ENCODE results near the gene SLC7A7.
"Not testable (repeated sequence)": the region's sequence is repeated elsewhere in the genome, so short reads cannot be mapped to it uniquely, and the experiment has no call there.

Gene SLC7A7

DNA sequence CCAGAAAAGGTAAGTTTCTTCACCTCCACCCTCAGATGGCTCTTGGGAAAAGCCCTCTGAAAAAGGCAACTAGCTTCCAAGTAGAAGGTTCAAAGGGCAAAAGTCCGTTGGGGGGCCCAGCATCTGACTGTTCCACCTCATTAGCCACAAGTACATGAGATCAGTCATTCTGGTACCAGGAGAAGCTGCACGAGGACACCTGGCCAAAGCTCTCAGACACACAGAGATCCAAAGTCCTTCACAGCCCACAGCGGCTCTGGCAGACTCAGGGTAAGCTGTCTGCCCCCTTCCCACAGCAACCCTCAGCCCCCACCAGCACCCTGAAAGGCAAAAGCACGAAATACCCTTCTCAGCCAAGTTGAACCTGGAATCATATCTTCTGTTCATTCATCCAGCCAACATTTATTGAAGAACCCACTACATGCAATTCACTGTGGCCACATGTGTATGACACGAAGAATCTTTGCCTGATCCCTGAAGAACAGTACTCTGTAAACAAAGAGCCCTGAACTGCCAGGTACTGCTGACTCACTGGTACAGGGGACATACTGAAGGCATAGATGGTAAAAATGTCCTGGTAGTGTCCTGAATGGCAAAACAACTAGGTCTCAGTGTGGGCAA lies 19.0 kb downstream of the SLC7A7 start:
- no peak overlapping the region for H3K4me3 ChIP-seq (ENCODE audit: low read depth, low read length)
- TF ChIP-seq, protein P1, sequence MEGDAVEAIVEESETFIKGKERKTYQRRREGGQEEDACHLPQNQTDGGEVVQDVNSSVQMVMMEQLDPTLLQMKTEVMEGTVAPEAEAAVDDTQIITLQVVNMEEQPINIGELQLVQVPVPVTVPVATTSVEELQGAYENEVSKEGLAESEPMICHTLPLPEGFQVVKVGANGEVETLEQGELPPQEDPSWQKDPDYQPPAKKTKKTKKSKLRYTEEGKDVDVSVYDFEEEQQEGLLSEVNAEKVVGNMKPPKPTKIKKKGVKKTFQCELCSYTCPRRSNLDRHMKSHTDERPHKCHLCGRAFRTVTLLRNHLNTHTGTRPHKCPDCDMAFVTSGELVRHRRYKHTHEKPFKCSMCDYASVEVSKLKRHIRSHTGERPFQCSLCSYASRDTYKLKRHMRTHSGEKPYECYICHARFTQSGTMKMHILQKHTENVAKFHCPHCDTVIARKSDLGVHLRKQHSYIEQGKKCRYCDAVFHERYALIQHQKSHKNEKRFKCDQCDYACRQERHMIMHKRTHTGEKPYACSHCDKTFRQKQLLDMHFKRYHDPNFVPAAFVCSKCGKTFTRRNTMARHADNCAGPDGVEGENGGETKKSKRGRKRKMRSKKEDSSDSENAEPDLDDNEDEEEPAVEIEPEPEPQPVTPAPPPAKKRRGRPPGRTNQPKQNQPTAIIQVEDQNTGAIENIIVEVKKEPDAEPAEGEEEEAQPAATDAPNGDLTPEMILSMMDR (IDR thresholded peaks at IDR 0.05; ENCODE audit: low read depth, low read length, missing control alignments) = no peak
- peak; percentile 72 for DNase-seq (ENCODE audit: low read depth)

DNA sequence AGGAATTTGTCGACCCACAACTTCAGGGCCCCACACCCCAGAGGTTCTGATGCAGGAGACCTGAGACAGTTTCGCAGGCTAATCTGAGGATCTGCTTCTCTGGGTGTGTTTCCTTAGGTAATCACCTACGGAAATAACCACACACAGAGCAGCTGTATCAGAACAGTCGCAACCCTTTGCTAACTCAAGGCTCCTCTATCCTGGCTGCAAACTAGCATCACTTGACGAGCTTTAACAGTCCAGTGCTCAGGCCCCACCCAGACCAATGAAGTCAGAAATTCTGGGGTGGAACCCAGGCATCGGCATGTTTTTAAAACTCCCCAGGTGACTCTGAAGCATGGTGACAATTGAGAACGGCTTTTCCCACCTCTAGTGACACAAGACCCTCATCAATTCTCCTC lies 20.7 kb downstream of the SLC7A7 start:
- TF ChIP-seq, protein P1 (IDR thresholded peaks at IDR 0.05; ENCODE audit: low read depth, low read length, missing control alignments) = no peak
- no peak overlapping the region for H3K4me3 ChIP-seq (ENCODE audit: low read depth, low read length)
- DNase-seq (ENCODE audit: low read depth) = peak; percentile 87

DNA sequence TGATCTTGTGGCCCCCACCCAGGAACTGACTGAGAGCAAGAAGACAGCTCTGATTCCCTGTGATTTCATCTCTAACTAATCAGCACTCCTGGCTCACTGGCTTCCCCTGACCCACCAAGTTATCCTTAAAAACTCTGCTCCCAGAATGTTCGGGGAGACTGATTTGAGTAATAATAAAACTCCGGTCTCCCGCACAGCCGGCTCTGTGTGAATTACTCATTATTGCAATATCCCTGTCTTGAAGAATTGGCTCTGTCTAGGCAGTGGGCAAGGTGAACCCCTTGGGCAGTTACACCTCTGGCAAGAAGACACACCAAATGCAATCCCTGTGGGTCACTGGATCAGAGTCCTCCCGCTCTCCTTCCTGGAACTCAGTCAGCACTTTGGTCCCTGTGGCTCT lies 21.3 kb downstream of the SLC7A7 start:
- DNase-seq (ENCODE audit: low read depth) = no peak
- TF ChIP-seq, protein P1 (IDR thresholded peaks at IDR 0.05; ENCODE audit: low read depth, low read length, missing control alignments) = no peak

DNA sequence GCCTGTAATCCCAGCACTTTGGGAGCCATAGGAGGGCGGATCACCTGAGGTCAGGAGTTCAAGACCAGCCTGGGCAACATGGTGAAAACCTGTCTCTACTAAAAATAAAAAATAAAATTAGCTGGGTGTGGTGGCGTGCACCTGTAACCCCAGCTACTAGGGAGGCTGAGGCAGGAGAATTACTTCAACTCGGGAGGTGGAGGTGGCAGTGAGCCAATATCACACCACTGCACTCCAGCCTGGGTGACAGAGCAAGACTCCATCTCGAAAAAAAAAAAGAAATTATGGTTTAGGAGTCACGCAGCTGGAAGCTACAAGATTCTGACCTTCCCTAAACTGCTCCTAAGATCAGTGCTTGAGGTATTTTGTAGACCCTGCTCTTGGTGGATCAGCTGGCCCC lies 21.7 kb downstream of the SLC7A7 start:
- DNase-seq (ENCODE audit: low read depth); H3K4me3 ChIP-seq (ENCODE audit: low read depth, low read length): not testable (repeated sequence)

More for the DNA sequence above, 21.3 kb downstream of the SLC7A7 start:
- H3K4me3 ChIP-seq (ENCODE audit: low read depth, low read length) = no peak overlapping the region

DNA sequence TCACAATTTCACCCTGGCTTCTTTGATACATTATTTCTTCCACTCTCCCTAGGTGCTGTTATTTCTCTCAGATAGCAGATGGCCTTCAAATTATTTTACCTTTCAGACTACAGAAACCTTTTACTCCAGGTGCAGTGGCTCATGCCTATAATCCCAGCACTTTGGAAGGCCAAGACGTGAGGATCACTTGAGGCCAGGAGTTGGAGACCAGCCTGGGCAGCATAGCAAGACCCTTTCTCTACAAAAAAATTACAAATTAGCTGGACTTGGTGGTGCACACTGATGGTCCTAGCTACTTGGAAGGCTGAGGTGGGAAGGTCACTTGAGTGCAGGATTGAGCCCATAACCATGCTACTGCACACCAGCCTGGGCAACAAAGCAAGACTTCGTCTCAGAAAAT lies 23.1 kb downstream of the SLC7A7 start:
- DNase-seq (ENCODE audit: low read depth) = no peak
- H3K4me3 ChIP-seq (ENCODE audit: low read depth, low read length) = no peak overlapping the region
- TF ChIP-seq, protein P1 (IDR thresholded peaks at IDR 0.05; ENCODE audit: low read depth, low read length, missing control alignments) = no peak

DNA sequence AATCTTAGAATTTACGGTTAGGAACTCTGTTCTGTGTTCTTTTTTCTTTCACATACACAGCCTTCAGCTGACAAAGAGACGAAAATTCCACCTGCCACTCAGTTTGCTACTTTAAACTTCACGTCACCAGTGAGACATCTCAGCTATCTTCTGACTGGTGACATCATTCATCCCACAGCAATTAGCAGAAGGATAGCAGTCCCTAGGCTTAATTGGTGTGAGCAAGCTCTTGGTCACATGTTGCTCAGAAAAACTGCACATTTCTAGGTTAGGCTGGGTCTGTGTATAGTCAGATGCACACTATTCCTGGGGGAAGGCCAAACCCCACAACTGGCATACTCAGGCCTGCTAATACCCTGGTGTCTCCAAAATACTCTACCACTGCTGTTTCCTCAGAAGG lies 23.9 kb downstream of the SLC7A7 start:
- no peak overlapping the region for H3K4me3 ChIP-seq (ENCODE audit: low read depth, low read length)
- DNase-seq (ENCODE audit: low read depth) = no peak
- TF ChIP-seq, protein P1 (IDR thresholded peaks at IDR 0.05; ENCODE audit: low read depth, low read length, missing control alignments) = no peak

DNA sequence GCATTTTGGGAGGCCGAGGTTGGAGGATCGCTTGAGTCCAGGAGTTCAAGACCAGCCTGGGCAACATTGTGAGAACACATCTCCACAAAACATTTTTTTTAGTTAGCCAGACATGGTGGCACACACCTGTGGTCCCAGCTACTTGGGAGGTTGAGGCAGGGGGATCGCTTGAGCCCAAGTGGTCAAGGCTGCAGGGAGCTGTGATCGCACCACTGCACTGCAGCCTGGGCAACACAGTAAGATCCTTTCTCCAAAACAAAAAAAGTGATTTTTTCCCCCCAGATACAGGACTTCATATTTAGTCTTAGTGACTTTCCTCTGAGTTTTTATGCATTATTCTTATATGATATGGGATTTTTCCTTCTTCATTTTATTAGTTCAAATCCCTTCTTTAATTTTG lies 28.6 kb downstream of the SLC7A7 start:
- DNase-seq (ENCODE audit: low read depth) = no peak
- H3K4me3 ChIP-seq (ENCODE audit: low read depth, low read length) = no peak overlapping the region
- TF ChIP-seq, protein P1 (IDR thresholded peaks at IDR 0.05; ENCODE audit: low read depth, low read length, missing control alignments) = no peak

All from GM12864 (cell line).